HG03064 (cell line): ENCODE measurements around the gene COPS6.
A peak's percentile ranks its signal among the peaks of the same experiment; 100 is the strongest.
"Not testable (repeated sequence)": the region's sequence is repeated elsewhere in the genome, so short reads cannot be mapped to it uniquely, and the experiment has no call there.

Source experiments
- ATAC-seq: cut with Tn5 transposase; IDR thresholded peaks from one replicate; pipeline ENCODE4 v1.9.1; 2021; ENCODE audit warnings: low read depth; ENCODE audit not compliant: unreplicated experiment

COPS6 gene

DNA sequence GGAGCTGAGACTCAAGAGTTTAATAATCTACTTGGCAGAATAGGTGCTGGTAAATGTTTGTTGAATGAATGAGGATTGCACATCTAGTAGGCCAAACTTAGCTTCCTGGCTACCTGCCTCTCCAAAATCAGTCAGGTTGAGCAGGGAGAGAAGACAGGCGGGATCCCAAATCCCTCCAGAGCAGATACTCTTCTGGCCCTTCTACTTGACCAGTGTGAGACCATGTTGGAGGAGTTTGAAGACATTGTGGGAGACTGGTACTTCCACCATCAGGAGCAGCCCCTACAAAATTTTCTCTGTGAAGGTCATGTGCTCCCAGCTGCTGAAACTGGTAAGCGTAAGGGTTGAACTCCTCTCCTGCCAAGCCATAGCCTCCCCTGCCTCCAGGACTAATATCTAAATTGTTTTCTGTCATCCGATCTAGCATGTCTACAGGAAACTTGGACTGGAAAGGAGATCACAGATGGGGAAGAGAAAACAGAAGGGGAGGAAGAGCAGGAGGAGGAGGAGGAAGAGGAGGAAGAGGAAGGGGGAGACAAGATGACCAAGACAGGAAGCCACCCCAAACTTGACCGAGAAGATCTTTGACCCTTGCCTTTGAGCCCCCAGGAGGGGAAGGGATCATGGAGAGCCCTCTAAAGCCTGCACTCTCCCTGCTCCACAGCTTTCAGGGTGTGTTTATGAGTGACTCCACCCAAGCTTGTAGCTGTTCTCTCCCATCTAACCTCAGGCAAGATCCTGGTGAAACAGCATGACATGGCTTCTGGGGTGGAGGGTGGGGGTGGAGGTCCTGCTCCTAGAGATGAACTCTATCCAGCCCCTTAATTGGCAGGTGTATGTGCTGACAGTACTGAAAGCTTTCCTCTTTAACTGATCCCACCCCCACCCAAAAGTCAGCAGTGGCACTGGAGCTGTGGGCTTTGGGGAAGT, 35.8 kb downstream of the COPS6 start:
- ATAC-seq, result no peak

DNA sequence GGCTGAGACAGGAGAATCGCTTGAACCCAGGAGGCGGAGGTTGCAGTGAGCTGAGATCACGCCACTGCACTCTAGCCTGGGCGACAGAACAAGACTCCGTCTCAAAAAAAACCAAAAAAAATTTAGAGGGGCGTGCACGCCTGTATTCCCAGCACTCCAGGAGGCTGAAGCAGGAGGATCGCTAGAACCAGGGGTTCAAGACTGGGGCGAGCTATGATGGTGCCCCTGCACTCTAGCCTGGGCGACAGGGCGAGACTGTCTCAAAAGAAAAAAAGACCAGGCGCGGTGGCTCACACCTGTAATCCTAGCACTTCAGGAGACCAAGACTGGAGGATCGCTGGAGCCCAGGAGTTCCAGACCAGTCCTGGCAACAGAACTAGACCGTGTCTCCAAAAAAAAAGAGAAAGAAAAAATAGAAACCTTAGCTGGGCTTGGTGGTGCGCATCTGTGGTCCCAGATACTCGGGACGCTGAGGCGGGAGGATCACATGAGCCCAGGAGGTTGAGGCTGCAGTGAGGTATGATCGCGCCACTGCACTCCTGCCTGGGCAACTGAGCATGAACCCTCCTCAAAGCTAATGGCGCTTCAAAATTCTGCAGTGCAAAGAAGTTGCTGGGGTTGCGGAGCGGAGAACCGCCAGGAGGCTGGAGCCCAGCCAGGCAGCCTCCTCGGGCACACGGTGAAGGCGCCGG, 37.6 kb downstream of the COPS6 start:
- peak; percentile 53 for ATAC-seq

DNA sequence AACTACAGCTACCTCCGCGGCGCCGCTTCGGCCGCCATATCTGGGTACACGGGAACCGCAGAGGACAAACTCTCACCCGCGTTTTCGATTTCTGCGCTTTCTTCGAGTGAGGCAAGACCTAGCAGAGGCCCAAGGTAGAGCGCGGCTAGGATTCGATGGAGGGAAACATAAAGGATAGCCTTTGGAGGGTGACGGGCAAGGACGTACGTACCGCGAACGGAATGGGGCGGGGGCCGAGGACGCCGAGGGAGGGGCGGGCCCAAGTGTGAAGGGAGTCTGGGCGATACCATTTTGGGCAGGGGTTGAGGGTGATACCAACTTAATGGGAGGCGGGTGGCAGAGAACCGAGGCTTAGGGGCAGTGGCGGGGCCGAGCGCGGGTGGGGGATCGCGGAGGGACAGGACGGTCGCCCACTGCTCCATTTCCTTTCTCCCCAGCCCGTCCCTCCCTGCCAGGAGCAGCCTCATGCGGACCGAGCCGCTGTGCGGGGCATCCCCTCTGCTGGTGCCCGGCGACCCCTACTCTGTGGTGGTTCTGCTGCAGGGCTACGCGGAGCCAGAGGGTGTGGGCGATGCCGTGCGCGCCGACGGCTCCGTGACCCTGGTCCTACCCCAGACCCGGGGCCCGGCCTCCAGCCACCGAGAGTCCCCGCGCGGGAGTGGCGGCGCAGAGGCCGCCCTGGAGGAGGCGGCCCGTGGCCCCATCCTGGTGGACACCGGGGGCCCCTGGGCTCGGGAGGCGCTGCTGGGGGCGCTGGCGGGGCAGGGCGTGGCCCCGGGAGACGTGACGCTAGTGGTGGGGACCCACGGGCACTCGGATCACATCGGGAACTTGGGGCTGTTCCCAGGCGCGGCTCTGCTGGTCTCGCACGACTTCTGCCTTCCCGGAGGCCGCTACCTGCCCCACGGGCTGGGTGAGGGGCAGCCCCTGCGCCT, 38.4 kb downstream of the COPS6 start, which contains the start of gene MBLAC1:
Gene MBLAC1, plus strand, starts transcription at position 37 of the 935 bp plus-strand sequence. Its CDS starts 429 bp downstream, at position 466.
- ATAC-seq, result peak; percentile 48

DNA sequence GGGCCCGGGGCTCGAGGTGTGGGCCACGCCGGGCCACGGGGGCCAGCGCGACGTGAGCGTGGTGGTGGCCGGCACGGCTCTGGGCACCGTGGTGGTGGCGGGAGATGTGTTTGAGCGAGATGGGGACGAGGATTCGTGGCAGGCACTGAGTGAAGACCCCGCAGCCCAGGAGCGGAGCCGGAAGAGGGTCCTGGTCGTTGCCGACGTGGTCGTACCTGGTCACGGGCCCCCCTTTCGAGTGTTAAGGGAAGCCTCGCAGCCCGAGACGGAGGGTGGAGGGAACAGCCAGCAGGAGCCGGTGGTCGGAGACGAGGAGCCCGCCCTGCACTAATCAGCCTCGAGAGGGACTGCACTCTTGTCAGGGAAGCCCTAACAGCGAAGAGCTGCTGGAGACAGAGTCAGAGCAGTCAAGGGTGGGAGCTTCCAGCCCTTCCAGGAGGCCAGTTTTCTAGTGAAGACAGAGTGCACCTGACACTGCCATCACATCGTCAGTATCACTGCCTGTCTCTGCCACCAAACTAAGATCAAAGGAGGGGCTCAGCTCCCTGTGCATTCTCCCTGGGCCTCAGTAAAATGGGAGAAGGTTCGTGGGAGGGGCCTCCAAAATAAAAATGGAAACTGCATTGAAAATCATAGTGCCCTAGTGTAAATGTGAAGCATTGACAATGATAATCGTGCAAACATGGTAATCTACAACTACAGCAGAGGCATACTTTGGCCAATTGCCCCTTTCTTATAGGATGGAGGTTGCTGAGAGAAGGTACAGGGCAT, 39.3 kb downstream of the COPS6 start:
- no peak for ATAC-seq

DNA sequence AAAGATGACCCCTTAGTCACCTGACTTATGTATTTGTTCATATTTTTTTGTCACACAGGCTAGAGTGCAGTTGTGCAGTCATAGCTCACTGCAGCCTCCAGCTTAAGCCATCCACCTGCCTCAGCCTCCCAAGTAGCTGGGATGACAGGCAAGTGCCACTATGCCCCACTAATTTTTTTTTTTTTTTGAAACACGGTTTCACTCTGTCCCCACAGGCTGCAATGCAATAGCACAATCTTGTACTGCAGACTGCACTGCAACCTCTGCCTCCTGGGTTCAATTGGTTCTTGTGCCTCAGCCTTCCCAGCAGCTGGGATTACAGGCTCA, 39.8 kb downstream of the COPS6 start:
- no peak for ATAC-seq

DNA sequence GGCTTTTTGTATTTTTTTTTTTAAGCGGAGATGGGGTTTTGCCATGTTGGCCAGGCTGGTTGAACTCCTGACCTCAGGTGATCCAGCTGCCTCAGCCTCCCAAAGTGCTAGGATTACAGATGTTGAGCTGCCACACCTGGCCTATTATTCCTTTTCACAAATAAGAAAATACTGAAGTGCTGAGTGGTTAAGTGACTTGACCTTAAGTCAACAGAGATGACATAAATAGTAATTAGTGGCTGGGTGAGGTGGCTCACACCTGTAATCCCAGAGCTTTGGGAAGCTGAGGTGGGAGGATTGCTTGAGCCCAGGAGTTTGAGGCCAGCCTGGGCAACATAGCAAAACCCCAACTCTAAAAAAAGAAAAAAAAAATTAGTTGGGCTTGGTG, 41.4 kb downstream of the COPS6 start:
- not testable (repeated sequence) for ATAC-seq

DNA sequence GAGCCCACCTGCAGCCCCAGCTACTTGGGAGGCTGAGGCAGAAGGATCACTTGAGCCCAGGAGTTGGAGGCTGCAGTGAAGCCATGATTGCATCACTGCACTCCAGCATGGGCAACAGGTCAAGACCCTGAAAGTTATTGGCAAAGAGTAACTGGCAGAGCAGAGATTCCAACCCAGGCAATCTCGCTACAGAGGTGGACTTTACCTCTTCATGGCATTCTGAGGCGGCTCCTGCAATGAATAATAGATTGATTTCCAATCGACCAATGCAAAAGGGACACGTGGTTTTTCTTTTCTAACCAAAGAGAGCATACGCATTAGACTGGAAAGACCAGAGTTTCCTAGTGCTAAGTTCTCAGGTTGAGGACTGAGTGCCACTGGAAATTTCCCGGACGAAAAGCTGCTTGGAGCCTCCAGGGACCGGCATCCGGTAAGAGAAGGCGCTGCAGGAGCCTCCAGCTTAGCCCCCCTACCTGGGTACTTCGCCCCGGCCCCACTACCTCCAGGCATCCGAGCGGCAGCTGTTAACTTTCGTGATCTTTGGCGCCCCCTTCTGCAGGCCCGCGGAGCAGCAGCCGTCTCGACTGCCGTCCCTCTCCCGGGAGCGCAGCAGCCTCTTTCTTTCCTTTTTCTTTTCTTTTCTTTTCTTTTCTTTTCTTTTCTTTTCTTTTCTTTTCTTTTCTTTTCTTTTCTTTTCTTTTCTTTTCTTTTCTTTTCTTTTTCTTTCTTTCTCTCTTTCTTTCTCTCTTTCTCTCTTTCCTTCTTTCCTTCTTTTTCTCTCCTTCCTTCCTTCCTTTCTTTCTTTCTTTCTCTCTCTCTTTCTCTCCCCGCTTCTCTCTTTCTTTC, 42.1 kb downstream of the COPS6 start:
- ATAC-seq, result no peak

DNA sequence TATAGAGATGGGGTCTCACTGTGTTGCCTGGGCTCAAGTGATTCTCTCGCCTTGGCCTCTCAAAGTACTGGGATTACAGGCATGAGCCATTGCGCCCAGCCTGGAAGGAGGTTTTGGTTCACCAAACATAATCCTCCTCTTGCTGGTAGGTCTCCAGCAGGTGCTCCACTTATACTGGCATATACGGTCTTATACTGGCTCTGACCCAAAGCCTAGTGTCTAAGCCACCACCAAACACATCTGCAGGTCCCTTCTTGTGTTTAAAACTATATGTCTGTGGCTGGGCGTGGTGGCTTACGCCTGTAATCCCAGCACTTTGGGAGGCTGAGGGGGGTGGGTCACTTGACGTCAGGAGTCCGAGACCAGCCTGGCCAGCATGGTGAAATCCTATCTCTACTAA, 43.4 kb downstream of the COPS6 start:
- no peak for ATAC-seq

DNA sequence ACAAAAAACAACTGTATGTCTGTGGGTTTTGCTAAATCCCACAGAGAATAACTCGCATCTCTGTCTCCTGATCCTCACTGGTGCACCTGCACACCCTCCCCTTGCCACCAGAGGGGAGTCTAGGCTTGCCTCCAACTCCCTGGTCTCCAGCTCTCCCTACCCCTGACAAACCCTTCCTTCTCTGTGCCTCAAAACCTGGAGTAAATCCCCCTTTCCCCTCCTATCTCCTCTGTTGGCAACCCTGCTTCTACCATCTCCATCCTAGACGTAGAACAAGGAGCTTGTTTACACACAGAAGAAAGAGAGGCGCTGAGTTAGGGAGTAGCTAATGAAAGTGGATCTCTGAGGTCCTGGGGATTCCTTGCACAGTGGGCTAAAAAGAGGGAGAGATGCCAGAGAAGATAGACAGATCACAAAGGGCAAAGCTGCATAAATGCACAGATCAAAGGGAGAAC, 44.0 kb downstream of the COPS6 start:
- no peak for ATAC-seq

DNA sequence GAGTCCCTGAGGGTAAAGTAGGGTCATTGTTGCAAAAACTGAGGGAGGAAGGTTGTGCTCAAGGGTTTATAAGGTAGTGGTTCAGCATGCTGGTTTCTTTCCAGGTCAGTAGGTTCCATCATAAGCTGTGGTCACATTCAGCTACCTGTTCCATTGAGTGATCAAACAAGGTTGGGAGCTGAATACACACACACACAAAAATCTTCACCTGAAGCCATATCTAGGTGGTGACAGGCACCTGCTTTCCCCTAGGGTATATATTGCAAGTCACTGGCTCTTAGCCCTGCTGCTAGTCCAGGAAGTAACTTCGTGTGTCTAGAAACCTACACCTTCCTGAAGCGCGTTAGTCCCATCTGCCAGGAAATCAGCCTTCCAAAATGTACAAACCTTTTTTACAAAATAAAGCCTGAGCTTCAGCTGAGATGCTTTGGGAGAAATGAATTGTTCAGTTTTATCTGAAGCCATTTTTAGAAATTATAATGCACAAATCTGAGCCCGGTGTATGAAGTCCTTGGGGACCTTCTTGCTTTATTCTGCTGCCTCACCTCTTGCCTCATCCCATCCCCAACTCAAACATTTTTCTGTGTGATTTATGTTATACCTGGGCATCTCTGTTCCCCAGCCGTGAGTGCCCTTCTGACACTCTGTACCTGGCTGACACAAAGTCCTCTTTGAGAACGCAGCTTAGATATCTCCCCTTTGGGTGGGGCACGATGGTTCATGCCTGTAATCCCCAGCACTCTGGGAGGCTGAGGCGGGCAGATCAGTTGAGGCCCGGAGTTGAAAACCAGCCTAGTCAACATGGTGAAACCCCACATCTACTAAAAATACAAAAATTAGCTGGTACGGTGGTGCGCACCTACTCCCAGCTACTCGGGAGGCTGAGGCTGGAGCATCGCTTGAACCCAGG, 49.3 kb downstream of the COPS6 start:
- ATAC-seq, result no peak

DNA sequence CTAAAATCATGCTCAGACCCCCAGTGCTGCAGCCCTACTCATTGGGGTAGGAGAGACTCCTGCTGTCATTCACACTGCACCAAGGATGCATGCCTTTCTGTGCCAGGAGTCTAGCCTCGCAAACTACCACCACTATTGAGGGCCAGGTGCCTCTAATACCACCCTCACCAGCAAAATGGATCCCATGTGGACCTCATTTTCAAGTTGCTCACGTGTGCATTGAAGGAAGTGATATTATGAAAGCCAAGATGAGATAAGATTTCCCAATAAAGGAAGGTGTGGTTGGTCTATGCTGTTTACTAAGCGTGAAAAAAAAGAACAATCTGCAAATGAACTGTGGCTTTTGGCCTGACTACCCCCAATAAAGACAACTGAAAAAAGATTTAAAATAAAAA, 52.8 kb downstream of the COPS6 start:
- no peak for ATAC-seq
